HepG2 (cell line): ENCODE results near the gene C2orf92. TPM values are rescaled to one million over a fixed set of nuclear protein-coding genes. Genes with fewer than 3 reads are reported as not detected.
A peak's percentile ranks its signal among the peaks of the same experiment; 100 is the strongest.

Source experiments
- ATAC-seq: fragments of 200-7000 bp; cut with Tn5 transposase; 3 replicates; pipeline ENCODE4 v1.9.1; 2020; ENCODE audit warnings: mild to moderate bottlenecking, moderate library complexity
- BruUV-seq: library from RNA; stranded (reverse); fragments of 400-500 nt; replicated peaks from 2 replicates; lab custom pipeline; 2021; lab: Mats Ljungman, UMichigan
- CTCF ChIA-PET: fragments of 300-600 bp; formaldehyde crosslinking; extraction: SDS; loops from one replicate; lab custom pipeline; 2021; ENCODE audit warnings: low total read pairs, inconsistent platforms, low intra/inter-chr PET ratio; lab: Yijun Ruan, JAX
- POLR2A ChIA-PET: fragments of 350-600 bp; sonication (Branson Sonifier 250); formaldehyde crosslinking; loops from one replicate; lab custom pipeline; 2020; ENCODE audit warnings: antibody characterized with exemption, inconsistent platforms; lab: Yijun Ruan, JAX
- DNase-seq: peaks from one replicate; pipeline ENCODE4 v3.0.0-alpha.2; 2015; ENCODE audit warnings: low spot score
- FAIRE-seq: peaks from 3 replicates; lab custom pipeline; 2011; peaks lifted over from hg19 to GRCh38; lab: Jason Lieb, UNC
- H2AFZ ChIP-seq: one replicate; pipeline ENCODE4 v1.6.1; 2011; ENCODE audit warnings: low read length, inconsistent platforms
- H3K27ac ChIP-seq: fragments of 300-600 bp; 3 replicates; pipeline ENCODE4 v1.8.0; 2011; ENCODE audit warnings: mixed run types, mild to moderate bottlenecking, mixed read lengths, low read length, inconsistent platforms; ENCODE audit not compliant: insufficient read depth; ENCODE audit errors: extremely low read length
- H3K27me3 ChIP-seq, 2 experiments: fragments of 200-600 bp in 1 of 2; 2 replicates in 1 of 2; 3 replicates in 1 of 2; pipeline versions ENCODE4 v1.6.0 to v1.8.0; 2011; ENCODE audit warnings: low read length in 2 of 2, mild to moderate bottlenecking in 2 of 2, moderate library complexity in 2 of 2, inconsistent platforms in 1 of 2; ENCODE audit not compliant: insufficient read depth in 2 of 2, control insufficient read depth in 1 of 2
- H3K36me3 ChIP-seq, 2 experiments: fragments of 200-600 bp in 1 of 2; replicated peaks in 1 of 2; 2 replicates in 1 of 2; 3 replicates in 1 of 2; pipeline versions ENCODE4 v1.5.1 to v1.8.0; 2011; ENCODE audit warnings: low read length in 2 of 2, inconsistent platforms in 1 of 2; ENCODE audit not compliant: insufficient read depth in 2 of 2, control insufficient read depth in 1 of 2
- H3K4me1 ChIP-seq: 2 replicates; pipeline ENCODE4 v1.5.1; 2012; ENCODE audit warnings: low read length, inconsistent platforms; ENCODE audit not compliant: insufficient read depth
- H3K4me2 ChIP-seq: 2 replicates; pipeline ENCODE4 v1.6.0; 2011; ENCODE audit warnings: low read depth, low read length, inconsistent platforms
- H3K4me3 ChIP-seq, 3 experiments: fragments of 200-600 bp in 1 of 3; sonication (generic), shearing (Covaris generic) in 1 of 3; replicated peaks in 1 of 3; 2 replicates each; pipeline ENCODE4 v1.5.1; 2011 to 2016; ENCODE audit warnings: low read length in 3 of 3, inconsistent platforms in 2 of 3, low read depth in 2 of 3, mild to moderate bottlenecking in 2 of 3, control low read depth in 1 of 3, mixed read lengths in 1 of 3; ENCODE audit not compliant: insufficient read depth in 1 of 3
- H3K79me2 ChIP-seq: one replicate; pipeline ENCODE4 v1.6.1; 2011; ENCODE audit warnings: low read length, inconsistent platforms; ENCODE audit not compliant: insufficient read depth
- H3K9ac ChIP-seq: 2 replicates; pipeline ENCODE4 v1.6.0; 2011; ENCODE audit warnings: mild to moderate bottlenecking, low read depth, low read length, inconsistent platforms; ENCODE audit not compliant: insufficient read depth
- H3K9me3 ChIP-seq: 2 replicates; pipeline ENCODE4 v1.5.1; 2012; ENCODE audit warnings: mild to moderate bottlenecking, low read length
- H4K20me1 ChIP-seq: 2 replicates; pipeline ENCODE4 v1.6.0; 2011; ENCODE audit warnings: inconsistent platforms, mild to moderate bottlenecking, low read length, moderate library complexity; ENCODE audit not compliant: insufficient read depth
- BRD4 ChIP-seq: sonication (generic); formaldehyde crosslinking; IDR thresholded peaks from 2 replicates; pipeline ENCODE4 v1.4.0; 2020; ENCODE audit warnings: missing genetic modification reagents
- CREB1 ChIP-seq, 2 experiments: fragments of 450-650 bp in 1 of 2; IDR thresholded peaks; 2 replicates each; pipeline ENCODE4 v1.6.1; 2016 to 2017; ENCODE audit warnings: control low read depth in 1 of 2, mild to moderate bottlenecking in 1 of 2, missing compliant biosample characterization in 1 of 2, missing genetic modification characterization in 1 of 2
- NBN ChIP-seq: fragments of 450-650 bp; conservative IDR thresholded peaks from 2 replicates; pipeline ENCODE4 v1.6.1; 2017
- RXRA ChIP-seq: sonication (generic); formaldehyde crosslinking; IDR thresholded peaks from 2 replicates; pipeline ENCODE4 v1.5.1; 2020; ENCODE audit warnings: missing genetic modification reagents
- ZC3H13 ChIP-seq: sonication (generic); formaldehyde crosslinking; IDR thresholded peaks from 2 replicates; pipeline ENCODE4 v1.8.1; 2023; ENCODE audit warnings: mild to moderate bottlenecking, missing genetic modification reagents, moderate library complexity
- ZFP62 ChIP-seq: sonication (generic); formaldehyde crosslinking; IDR thresholded peaks from 2 replicates; pipeline ENCODE4 v1.4.0; 2020; ENCODE audit warnings: missing genetic modification reagents
- ZNF7 ChIP-seq: IDR thresholded peaks from 2 replicates; pipeline ENCODE4 v1.6.1; 2016; ENCODE audit warnings: missing biosample characterization, missing genetic modification reagents
- WGBS: methylation state at CpG from one replicate; pipeline ENCODE4 v1.1.6; 2017; ENCODE audit warnings: low lambda C conversion rate; 5-methylcytosine and 5-hydroxymethylcytosine counted together
- in situ Hi-C: cut with HindIII; loops from 2 replicates; pipeline ENCODE4 v1.10.0; 2017; ENCODE audit warnings: low pct_unique_long_range_greater_than_20kb; ENCODE audit not compliant: extremely low pct_ligation_motif_present
- intact Hi-C: fragments of 100-400 bp; cut with micrococcal nuclease; formaldehyde crosslinking; loops from one replicate; pipeline ENCODE4 v1.10.0; 2022; ENCODE audit not compliant: unreplicated experiment
- polyA plus RNA-seq, 8 experiments: library from polyadenylated mRNA; depleted of rRNA in 3 of 8; stranded (reverse) in 7 of 8; unstranded in 1 of 8; fragments of >200 nt; fragmentation: Illumina TruSeq in 4 of 8; extraction: Trizol in 4 of 8; gene quantifications; 2 replicates each; pipeline versions ENCODE4 v1.2.1 to v1.2.3, GENCODE V29; 2011 to 2016; ENCODE audit warnings: low read depth in 4 of 8, missing spikeins in 1 of 8, mixed read lengths in 1 of 8; ENCODE audit not compliant: insufficient read depth in 1 of 8
- total RNA-seq, 5 experiments: library from RNA; depleted of rRNA; stranded (reverse); fragments of >200 nt; fragmentation: Illumina TruSeq; extraction: Trizol; gene quantifications; 2 replicates each; pipeline ENCODE4 v1.2.3, GENCODE V29; 2016; ENCODE audit warnings: low read depth in 1 of 5
- TF ChIP-seq, protein P1 (sequence below): sonication (generic); formaldehyde crosslinking; IDR thresholded peaks from 2 replicates; pipeline ENCODE4 v1.4.0; 2020; ENCODE audit warnings: mild to moderate bottlenecking, missing genetic modification reagents
- TF ChIP-seq, protein P2 (sequence below): sonication (generic); formaldehyde crosslinking; IDR thresholded peaks from 2 replicates; pipeline ENCODE4 v1.5.1; 2020; ENCODE audit warnings: missing genetic modification reagents, mild to moderate bottlenecking, borderline replicate concordance

C2orf92 gene
- total and polyA plus RNA-seq, 2 of the 13 experiments (the other 11 are each of a cell fraction or from before 2014, with no cell fraction given): 4.9 to 5.0 TPM

DNA sequence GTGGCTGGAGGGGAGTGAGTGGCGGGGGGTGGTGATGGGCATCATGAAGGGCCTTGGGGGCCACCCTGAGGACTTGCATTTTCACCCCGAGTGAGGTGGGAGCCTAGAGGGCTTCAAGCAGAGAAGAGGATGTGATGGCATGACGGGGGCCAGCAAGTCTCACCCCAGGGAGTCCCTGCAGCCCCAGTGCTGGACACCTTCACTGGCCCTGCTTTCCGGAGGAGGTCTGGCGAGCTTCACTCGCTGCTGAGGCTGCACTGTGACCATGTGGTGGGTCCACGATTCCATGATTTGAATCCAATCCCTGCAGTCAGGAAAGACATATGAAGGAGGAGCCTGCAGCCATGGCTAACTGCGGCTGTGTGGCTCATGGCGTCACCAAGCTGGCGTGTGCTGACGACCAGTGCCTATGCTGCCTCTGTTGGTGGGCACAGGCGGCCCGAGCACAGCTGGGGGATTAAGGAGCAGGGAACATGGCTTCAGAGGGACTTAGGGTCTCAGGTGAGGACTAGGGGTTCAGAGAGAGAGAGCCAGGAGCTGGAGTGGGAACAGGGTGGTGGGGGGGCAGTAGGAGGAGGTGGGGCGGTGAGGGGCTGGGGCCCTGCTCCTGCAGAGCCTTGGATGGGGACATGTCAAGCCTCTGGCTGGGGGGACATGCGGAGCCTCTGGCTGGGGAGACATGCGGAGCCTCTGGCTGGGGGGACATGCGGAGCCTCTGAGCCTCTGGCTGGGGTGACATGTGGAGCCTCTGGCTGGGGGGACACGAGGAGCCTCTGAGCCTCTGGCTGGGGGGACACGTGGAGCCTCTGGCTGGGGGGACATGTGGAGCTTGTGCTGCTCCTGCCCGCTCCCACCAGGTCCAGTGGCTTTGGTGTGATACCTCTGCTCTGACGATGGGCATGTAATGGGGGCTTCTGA lies 47.4 kb downstream of the C2orf92 start:
- Histone ChIP-seq H3K4me1 (peaks cover 14% of the 10 kb centered on the region), H3K4me2 (no peak overlapping the region), H2AFZ (no peak overlapping the region), H3K36me3 (no peaks in the 10 kb centered on the region), H3K4me3 (no peak overlapping the region), H3K27ac (no peak overlapping the region), H3K79me2 (no peaks in the 10 kb centered on the region), H3K27me3 (peaks cover 0 to 17% of the 10 kb centered on the region in 2 experiments; a peak in 3 of 5 replicates), H3K9ac (no peak overlapping the region), H4K20me1 (no peaks in the 10 kb centered on the region), H3K9me3 (no peaks in the 10 kb centered on the region)
- ChIA-PET CTCF (no interaction called here), POLR2A (no interaction called here)
- 51% methylated on average over 16 of the region's 21 CpGs for WGBS
- in situ Hi-C loops: no loop called here
- no peak for FAIRE-seq
- no peak for DNase-seq
- ATAC-seq: no peak
- TF ChIP-seq CREB1 (IDR thresholded peaks at IDR 0.05): no peak
- TF ChIP-seq CREB1 (CRISPR knock-in tag; IDR thresholded peaks at IDR 0.05): no peak
- no peak for TF ChIP-seq BRD4 (CRISPR knock-in tag)
- TF ChIP-seq, protein P1, sequence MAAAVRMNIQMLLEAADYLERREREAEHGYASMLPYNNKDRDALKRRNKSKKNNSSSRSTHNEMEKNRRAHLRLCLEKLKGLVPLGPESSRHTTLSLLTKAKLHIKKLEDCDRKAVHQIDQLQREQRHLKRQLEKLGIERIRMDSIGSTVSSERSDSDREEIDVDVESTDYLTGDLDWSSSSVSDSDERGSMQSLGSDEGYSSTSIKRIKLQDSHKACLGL (CRISPR knock-in tag): no peak
- TF ChIP-seq ZC3H13: no peak
- TF ChIP-seq, protein P2, sequence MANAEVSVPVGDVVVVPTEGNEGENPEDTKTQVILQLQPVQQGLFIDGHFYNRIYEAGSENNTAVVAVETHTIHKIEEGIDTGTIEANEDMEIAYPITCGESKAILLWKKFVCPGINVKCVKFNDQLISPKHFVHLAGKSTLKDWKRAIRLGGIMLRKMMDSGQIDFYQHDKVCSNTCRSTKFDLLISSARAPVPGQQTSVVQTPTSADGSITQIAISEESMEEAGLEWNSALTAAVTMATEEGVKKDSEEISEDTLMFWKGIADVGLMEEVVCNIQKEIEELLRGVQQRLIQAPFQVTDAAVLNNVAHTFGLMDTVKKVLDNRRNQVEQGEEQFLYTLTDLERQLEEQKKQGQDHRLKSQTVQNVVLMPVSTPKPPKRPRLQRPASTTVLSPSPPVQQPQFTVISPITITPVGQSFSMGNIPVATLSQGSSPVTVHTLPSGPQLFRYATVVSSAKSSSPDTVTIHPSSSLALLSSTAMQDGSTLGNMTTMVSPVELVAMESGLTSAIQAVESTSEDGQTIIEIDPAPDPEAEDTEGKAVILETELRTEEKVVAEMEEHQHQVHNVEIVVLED (CRISPR knock-in tag): no peak
- TF ChIP-seq ZNF7 (CRISPR knock-in tag): no peak
- TF ChIP-seq ZFP62: no peak
- TF ChIP-seq RXRA: 0 out of 2 replicates have a peak, but pooled peaks have one; percentile 22
- TF ChIP-seq NBN: no peak
- BruUV-seq: no TSS peak
- intact Hi-C loops: loop anchor here (10.0 kb wide), 1 partner anchor 548 kb away; no protein-coding TSS in a partner anchor
